H1 (cell line): ENCODE data around the gene HTR4. TPM values are rescaled to one million over a fixed set of nuclear protein-coding genes. Genes with fewer than 3 reads are reported as not detected.

Source experiments
- RNF2 ChIP-seq: fragments of 200-900, 300-1000 bp; sonication (generic); IDR thresholded peaks from 2 replicates; pipeline ENCODE4 v1.7.1; 2016; ENCODE audit warnings: borderline replicate concordance, low read depth, mild to moderate bottlenecking, antibody characterized with exemption, low read length; ENCODE audit not compliant: poor library complexity, severe bottlenecking; ENCODE audit errors: missing control alignments
- SAP30 ChIP-seq: fragments of 300-600 bp; sonication (generic); IDR thresholded peaks from 2 replicates; pipeline ENCODE4 v1.7.1; 2012; ENCODE audit warnings: low read length, moderate library complexity, mild to moderate bottlenecking, inconsistent platforms; ENCODE audit not compliant: insufficient read depth, insufficient replicate concordance
- TAF7 ChIP-seq: optimal IDR thresholded peaks from 2 replicates; pipeline ENCODE3; 2011; ENCODE audit warnings: low read depth, mild to moderate bottlenecking, inconsistent platforms, low read length, moderate library complexity, borderline replicate concordance
- polyA plus RNA-seq, 7 experiments: library from polyadenylated mRNA; depleted of rRNA in 3 of 7; stranded (reverse) in 5 of 7; unstranded in 2 of 7; fragments of >200 nt in 5 of 7; fragments of 200-250 nt in 2 of 7; gene quantifications; 1 replicate in 5 of 7; 2 replicates in 1 of 7; 4 replicates in 1 of 7; pipeline versions ENCODE4 v1.2.1 to v1.2.3, GENCODE V29; 2011 to 2013; ENCODE audit warnings: missing spikeins in 2 of 7, mixed read lengths in 2 of 7
- total RNA-seq: library from RNA; stranded (reverse); fragmentation: NEBNext Ultra II Directional; extraction: Animal tissue kit (Norgen Biotek cat#: 25700); gene quantifications from 2 replicates; pipeline ENCODE4 v1.2.1, GENCODE V29; 2021
- TF ChIP-seq, protein P1 (sequence below): IDR thresholded peaks from 2 replicates; pipeline ENCODE4 v1.6.1; 2012; ENCODE audit warnings: inconsistent platforms
- TF ChIP-seq, protein P2 (sequence below), 3 experiments: IDR thresholded peaks; 1 replicate in 2 of 3; 2 replicates in 1 of 3; pipeline versions ENCODE4 v1.5.1 to v1.6.1; 2011; ENCODE audit warnings: low read length in 3 of 3, mild to moderate bottlenecking in 3 of 3, inconsistent platforms in 2 of 3, low read depth in 1 of 3, moderate library complexity in 1 of 3; ENCODE audit not compliant: insufficient read depth in 1 of 3; ENCODE audit errors: control extremely low read depth in 1 of 3
- TF ChIP-seq, protein P3 (sequence below): fragments of 300-600 bp; sonication (generic); IDR thresholded peaks from 2 replicates; pipeline ENCODE4 v1.7.1; 2012; ENCODE audit warnings: low read length, moderate library complexity, mild to moderate bottlenecking, inconsistent platforms; ENCODE audit not compliant: insufficient replicate concordance

The HTR4 gene
- total and polyA plus RNA-seq, 2 of the 8 experiments (the other 6 are each of a cell fraction or from before 2014, with no cell fraction given) = not detected

DNA sequence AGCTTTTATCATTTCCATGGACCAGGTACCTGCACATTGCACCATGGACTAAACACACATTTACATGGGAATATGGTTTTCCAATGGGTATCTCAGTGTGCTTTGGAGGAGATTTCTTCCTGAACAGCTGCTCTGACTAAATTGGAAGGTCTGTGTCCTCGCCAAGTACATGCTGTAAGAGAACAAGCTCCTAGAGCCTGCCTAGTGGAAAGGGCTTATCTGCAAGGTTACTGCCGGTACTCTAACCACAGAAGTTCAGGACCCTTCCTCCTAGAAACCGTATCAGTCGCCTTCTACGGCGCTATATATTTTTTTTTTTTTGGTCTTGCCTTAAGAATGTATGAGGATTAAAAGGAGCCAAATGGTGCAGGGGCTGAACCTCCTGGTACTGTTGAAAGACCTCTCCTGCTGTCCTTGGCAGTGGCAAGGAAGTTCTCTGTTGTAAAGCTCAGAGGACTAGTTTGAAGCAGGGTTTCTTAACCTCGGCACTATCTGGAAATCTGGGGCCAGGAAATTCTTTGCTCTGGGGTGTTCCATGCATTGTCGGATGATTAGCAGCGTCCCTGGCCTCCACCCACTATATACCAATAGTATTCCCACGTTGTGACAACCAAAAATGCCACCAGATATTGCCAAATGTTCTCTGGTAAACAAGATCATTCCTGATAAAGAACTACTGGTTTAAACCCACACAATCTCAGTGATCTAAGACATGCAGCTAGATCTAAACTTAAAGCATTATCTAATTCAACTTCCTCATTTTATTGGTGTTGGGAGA lies 163.1 kb downstream of the HTR4 start (continued):
- TF ChIP-seq, protein P1, sequence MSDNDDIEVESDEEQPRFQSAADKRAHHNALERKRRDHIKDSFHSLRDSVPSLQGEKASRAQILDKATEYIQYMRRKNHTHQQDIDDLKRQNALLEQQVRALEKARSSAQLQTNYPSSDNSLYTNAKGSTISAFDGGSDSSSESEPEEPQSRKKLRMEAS = no peak
- TF ChIP-seq RNF2 (no peak), TAF7 (no peak), SAP30 (no peak)
- TF ChIP-seq, protein P2, sequence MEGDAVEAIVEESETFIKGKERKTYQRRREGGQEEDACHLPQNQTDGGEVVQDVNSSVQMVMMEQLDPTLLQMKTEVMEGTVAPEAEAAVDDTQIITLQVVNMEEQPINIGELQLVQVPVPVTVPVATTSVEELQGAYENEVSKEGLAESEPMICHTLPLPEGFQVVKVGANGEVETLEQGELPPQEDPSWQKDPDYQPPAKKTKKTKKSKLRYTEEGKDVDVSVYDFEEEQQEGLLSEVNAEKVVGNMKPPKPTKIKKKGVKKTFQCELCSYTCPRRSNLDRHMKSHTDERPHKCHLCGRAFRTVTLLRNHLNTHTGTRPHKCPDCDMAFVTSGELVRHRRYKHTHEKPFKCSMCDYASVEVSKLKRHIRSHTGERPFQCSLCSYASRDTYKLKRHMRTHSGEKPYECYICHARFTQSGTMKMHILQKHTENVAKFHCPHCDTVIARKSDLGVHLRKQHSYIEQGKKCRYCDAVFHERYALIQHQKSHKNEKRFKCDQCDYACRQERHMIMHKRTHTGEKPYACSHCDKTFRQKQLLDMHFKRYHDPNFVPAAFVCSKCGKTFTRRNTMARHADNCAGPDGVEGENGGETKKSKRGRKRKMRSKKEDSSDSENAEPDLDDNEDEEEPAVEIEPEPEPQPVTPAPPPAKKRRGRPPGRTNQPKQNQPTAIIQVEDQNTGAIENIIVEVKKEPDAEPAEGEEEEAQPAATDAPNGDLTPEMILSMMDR (IDR thresholded peaks at IDR 0.05; ENCODE audit: control extremely low read depth in 1 of 3, insufficient read depth in 1 of 3, low read depth in 1 of 3, low read length in 3 of 3) = no peak
- TF ChIP-seq, protein P3, sequence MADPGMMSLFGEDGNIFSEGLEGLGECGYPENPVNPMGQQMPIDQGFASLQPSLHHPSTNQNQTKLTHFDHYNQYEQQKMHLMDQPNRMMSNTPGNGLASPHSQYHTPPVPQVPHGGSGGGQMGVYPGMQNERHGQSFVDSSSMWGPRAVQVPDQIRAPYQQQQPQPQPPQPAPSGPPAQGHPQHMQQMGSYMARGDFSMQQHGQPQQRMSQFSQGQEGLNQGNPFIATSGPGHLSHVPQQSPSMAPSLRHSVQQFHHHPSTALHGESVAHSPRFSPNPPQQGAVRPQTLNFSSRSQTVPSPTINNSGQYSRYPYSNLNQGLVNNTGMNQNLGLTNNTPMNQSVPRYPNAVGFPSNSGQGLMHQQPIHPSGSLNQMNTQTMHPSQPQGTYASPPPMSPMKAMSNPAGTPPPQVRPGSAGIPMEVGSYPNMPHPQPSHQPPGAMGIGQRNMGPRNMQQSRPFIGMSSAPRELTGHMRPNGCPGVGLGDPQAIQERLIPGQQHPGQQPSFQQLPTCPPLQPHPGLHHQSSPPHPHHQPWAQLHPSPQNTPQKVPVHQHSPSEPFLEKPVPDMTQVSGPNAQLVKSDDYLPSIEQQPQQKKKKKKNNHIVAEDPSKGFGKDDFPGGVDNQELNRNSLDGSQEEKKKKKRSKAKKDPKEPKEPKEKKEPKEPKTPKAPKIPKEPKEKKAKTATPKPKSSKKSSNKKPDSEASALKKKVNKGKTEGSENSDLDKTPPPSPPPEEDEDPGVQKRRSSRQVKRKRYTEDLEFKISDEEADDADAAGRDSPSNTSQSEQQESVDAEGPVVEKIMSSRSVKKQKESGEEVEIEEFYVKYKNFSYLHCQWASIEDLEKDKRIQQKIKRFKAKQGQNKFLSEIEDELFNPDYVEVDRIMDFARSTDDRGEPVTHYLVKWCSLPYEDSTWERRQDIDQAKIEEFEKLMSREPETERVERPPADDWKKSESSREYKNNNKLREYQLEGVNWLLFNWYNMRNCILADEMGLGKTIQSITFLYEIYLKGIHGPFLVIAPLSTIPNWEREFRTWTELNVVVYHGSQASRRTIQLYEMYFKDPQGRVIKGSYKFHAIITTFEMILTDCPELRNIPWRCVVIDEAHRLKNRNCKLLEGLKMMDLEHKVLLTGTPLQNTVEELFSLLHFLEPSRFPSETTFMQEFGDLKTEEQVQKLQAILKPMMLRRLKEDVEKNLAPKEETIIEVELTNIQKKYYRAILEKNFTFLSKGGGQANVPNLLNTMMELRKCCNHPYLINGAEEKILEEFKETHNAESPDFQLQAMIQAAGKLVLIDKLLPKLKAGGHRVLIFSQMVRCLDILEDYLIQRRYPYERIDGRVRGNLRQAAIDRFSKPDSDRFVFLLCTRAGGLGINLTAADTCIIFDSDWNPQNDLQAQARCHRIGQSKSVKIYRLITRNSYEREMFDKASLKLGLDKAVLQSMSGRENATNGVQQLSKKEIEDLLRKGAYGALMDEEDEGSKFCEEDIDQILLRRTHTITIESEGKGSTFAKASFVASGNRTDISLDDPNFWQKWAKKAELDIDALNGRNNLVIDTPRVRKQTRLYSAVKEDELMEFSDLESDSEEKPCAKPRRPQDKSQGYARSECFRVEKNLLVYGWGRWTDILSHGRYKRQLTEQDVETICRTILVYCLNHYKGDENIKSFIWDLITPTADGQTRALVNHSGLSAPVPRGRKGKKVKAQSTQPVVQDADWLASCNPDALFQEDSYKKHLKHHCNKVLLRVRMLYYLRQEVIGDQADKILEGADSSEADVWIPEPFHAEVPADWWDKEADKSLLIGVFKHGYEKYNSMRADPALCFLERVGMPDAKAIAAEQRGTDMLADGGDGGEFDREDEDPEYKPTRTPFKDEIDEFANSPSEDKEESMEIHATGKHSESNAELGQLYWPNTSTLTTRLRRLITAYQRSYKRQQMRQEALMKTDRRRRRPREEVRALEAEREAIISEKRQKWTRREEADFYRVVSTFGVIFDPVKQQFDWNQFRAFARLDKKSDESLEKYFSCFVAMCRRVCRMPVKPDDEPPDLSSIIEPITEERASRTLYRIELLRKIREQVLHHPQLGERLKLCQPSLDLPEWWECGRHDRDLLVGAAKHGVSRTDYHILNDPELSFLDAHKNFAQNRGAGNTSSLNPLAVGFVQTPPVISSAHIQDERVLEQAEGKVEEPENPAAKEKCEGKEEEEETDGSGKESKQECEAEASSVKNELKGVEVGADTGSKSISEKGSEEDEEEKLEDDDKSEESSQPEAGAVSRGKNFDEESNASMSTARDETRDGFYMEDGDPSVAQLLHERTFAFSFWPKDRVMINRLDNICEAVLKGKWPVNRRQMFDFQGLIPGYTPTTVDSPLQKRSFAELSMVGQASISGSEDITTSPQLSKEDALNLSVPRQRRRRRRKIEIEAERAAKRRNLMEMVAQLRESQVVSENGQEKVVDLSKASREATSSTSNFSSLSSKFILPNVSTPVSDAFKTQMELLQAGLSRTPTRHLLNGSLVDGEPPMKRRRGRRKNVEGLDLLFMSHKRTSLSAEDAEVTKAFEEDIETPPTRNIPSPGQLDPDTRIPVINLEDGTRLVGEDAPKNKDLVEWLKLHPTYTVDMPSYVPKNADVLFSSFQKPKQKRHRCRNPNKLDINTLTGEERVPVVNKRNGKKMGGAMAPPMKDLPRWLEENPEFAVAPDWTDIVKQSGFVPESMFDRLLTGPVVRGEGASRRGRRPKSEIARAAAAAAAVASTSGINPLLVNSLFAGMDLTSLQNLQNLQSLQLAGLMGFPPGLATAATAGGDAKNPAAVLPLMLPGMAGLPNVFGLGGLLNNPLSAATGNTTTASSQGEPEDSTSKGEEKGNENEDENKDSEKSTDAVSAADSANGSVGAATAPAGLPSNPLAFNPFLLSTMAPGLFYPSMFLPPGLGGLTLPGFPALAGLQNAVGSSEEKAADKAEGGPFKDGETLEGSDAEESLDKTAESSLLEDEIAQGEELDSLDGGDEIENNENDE = no peak
